Activated CD8-positive, alpha-beta memory T cell treated with anti-CD3 and anti-CD28 coated beads, Interleukin-2, amount 50 U/mL, for 1 hour (primary cell): Measurements from ENCODE around the gene SLC3A2.
A peak's percentile ranks its signal among the peaks of the same experiment; 100 is the strongest.

ENCODE experiments used
- DNase-seq: peaks from one replicate; pipeline ENCODE4 v3.0.0-alpha.2; 2020; ENCODE audit errors: extremely low read depth

SLC3A2 gene

DNA sequence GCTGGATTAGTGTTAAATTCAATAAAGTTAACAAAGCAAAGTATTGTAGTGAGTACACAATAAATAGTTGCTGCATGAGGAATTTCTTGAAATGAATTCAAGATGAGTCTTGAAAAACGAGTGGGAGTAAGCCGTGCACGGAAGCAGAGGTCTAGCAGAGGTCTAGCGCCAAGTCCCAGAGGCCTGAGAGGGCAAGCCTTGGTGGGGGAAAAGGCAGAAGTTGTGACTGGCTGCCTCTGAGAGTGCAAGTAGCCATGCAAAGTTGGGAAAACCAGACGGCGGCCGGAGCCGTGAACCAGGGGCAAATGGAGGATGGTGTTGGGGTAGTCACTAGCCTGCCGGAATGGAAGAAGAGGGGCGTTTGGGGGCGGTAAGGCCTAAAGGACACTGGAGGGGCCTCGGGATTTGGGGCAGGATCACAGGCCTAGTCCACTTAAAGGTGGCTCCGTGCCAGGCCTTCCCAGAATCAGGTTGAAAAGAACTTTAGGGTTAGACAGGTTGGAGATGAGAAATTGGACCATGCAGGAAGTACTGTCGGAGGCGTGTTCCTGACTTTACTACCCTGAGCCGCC, 379 bp upstream of the SLC3A2 start:
- DNase-seq = no peak

DNA sequence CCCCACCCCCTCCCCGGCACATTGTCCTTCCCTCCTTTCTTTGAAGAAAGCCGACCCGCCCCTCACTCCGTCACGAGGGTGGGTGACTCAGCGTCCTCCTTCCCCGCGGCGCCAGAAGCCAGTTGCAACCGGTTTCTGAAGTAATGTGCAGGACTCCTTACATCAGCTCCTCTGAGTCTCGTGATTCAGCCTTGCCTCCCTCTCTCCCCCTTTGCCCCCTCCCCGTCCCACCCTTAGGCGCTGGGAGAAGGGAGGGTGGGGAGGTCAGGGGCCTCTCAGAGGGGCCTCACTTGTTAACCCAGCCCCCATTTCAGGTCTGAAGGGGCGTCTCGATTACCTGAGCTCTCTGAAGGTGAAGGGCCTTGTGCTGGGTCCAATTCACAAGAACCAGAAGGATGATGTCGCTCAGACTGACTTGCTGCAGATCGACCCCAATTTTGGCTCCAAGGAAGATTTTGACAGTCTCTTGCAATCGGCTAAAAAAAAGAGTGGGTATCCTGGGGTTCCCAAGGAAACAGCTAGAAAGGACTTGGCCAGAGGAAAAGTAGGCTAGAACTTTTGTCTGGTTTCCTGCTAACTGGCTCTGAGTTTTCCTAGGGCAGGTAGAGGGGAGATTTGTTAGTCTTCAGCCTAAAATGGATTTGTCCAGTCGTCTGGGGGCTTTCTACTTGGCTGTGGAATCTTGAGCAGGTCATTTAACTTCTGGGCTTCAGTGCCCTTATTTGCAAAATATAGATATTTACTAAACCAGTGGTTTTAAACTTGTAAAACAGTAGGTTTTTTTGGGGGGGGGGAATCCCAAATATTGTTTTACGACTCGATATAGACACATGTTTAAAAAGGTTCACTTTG, 1.1 kb downstream of the SLC3A2 start:
- DNase-seq = peak; percentile 85

GRCh38 chr11:62882431-62882749, 1.7 kb downstream of the SLC3A2 start:
- no peak for DNase-seq

GRCh38 chr11:62882788-62883501, 2.2 kb downstream of the SLC3A2 start:
- no peak for DNase-seq

- DNase-seq = no peak
These were observed 3.0 kb downstream of the SLC3A2 start for GRCh38 chr11:62883673-62884072.

GRCh38 chr11:62885137-62885750, 4.5 kb downstream of the SLC3A2 start:
- DNase-seq = no peak

- DNase-seq = no peak
These were observed 7.7 kb downstream of the SLC3A2 start for GRCh38 chr11:62888406-62888805.

- DNase-seq = no peak
These were observed 8.4 kb downstream of the SLC3A2 start for GRCh38 chr11:62889126-62889483.

DNA sequence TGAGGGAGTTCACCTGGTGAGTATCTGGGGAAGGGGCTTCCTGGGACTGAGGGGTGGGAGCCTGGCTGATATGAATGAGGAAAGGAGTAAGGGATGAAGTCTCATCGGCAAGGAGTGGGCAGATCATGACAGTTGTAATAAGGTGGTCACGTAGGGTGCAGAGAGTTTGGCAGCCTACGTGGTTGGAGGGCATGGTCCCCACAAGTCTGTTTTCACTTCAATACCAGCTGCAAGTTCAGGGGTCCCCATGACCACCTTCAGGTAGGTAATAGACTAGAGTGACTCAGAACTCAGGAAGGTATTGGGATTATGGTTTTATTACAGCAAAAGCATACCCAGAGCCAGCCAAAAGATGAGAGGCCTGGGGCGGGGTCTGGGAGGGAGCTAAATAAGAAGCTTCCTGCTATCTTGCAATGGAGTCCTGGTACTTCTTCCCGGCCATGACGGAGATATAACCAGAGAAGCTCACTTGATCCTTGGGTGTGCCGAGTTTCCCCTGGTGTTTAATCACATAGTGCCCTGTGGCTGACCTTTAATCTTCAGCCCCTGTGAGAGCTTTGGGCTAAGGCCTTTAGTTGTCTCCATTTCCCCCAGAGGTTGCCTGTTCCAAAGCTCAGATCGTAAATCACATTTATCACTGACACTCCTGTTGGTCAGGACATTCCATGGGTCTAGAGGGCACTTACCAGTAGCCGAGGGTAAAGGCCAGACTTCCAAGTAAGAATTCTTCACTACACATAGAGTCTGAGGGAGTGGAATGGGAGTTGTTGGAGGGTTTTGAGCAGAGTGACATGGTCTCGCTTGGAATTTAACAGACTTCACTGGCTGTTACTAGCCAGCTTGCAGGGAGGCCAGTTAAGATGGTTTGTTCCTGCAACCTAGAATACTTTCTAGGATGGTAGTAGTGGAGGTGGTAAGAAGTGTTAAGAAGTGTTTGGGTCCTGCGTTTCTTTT, 9.1 kb downstream of the SLC3A2 start:
- no peak for DNase-seq

DNA sequence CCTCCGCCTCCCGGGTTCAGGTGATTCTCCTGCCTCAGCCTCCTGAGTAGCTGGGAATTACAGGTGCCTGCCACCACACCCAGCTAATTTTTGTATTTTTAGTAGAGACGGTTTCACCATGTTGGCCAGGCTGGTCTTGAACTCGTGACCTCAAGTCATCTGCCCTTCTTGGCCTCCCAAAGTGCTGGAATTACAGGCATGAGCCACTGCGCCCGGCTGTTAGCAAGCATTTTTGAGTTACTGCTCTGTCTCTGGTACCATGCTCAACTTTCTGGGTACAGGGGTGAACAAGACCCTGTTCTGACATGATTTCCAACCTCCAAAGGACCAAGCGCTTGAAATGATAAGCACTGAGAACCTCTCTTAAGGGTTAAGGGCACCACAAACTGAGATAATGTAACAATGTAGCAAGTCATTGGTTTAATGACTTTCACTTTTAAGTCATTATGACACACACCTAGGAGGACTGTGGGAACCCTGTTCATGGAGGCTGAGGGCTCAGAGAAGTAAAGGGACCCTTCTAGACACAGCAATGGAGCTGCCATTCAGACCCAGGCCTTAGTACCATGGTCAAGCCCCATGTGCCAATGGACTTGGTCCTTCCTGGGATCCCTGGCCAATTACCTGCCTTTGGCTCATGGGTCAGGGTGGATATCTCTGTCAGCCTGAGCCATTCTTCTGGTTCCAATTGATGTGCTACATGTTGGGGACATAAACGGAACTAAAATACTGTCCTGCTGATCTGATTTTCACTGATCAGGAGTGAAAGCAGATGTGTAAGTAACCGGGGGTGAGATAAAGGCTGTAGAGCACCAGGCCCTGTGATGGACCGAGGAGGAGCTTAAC, 11.6 kb downstream of the SLC3A2 start:
- no peak for DNase-seq

DNA sequence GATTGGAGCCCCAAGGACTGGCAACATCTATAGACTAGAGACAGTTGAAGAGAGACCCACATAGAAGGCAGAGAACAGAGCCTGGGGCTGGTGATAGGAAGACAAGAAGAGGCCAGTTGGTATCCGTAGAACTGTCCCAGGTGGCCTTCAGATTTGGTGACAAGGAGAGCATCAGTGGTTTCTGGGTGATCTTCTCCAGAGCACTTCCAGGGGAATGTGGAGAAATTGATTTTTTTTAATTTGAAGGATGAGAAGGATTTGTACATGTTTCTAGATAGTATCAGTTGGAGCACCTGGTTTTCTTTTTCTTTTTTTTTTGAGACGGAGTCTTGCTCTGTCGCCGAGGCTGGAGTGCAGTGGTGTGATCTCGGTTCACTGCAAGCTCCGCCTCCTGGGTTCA, 14.8 kb downstream of the SLC3A2 start:
- no peak for DNase-seq

DNA sequence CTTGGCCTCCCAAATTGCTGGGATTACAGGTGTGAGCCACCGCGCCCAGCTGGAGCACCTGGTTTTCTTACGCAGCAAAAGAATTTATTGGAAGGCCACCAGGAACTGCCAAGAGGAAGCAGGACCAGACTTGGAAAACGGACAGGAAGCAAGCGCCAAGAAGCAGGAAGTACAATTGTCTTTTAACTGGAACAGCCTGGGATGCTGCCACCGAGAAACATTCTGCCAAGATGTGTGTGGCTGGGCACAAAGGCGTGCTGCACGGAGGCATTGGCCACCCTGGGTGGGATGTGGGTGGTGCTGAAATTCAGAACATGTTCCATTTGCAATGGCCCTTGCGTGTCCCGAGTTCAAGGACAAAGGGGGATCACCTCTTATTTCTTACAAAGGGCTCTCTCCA, 15.4 kb downstream of the SLC3A2 start:
- DNase-seq = no peak

DNA sequence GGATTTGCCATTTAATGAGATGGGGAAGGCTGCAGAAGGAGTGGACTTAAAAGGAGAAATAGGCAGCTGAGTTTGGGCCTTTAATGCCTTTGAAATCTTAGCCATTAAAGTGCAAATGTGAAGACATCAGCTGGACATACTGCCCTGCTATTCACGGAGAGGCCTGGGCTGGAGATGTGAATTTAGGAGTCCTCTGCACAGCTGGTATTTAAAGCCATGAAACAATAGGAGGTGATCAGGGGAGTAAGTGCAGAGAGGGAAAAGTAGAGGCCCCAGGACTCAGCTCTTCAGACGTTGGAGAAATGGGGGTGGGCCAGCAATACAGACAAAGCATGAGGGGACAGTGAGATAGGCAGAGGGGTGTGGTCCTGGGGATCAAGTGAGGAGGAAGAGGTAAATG, 16.6 kb downstream of the SLC3A2 start:
- no peak for DNase-seq

DNA sequence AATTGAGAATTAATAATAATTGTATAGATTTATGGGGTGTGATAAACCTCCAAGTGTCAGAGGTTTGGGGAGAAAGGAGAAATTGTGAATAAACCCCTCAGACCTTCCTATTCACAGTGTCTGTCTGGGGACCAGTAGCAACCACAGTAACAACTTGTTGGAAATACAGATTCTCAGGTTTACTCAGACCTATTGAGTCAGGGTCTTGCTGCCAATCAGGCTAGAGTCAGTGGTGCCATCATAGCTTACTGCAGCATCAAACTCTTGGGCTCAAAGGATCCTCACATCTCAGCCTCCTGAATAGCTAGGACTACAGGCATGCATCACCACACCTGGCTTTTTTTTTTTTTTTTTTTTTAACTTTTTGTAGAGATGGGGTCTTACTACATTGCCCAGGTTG, 17.3 kb downstream of the SLC3A2 start:
- DNase-seq = no peak

GRCh38 chr11:62902932-62903331, 22.2 kb downstream of the SLC3A2 start:
- DNase-seq = no peak

DNA sequence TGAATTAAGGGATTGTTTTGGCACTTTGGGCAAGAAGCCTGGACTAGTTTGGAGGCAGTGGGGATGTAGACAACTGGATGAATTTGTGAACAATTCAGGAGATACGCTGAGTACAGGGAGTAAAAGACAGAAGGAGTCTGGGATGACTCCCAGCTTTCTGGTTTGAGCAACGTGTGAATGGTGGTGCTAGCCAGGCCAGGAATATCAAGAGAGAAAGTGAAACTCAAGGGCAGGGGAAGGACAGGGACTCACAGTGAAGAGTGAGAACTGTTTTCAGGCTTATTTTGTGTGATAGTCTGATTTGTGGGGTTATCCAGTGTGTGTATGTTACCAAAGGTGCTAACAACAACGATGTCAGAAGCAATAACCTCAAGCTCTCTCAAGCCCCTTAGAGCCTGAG, 24.6 kb downstream of the SLC3A2 start:
- DNase-seq = no peak

GRCh38 chr11:62905927-62906531, 25.3 kb downstream of the SLC3A2 start:
- peak; percentile 45 for DNase-seq

DNA sequence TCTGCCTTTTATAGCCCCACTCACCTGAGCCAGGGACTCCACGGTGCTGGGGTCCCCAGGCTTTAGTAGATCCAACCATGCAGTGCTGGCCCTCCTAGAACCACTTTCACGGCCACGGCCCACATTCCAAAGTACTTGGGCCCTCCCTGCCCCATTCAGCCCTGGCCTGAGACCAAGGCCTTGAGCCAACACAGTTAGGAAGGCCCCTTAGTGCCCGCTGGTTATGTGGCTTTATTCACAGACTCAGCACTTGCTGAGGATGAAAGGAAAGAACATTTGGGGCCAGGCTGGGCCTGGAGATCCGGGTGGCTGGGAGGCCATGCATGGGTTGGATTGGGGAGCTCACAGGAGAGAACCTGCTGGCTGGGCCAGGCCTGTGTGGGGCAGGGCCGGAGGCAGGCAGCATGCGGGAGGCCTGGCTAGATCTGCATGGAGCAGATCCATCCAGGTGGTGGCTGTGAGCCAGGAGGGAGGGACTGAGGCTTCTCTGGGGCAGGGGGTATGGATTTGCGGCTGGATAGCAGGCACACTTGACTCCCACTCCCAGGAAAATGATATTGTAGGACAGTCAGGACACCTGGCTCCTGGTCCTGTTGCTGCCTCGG, 27.9 kb downstream of the SLC3A2 start:
- DNase-seq = no peak

DNA sequence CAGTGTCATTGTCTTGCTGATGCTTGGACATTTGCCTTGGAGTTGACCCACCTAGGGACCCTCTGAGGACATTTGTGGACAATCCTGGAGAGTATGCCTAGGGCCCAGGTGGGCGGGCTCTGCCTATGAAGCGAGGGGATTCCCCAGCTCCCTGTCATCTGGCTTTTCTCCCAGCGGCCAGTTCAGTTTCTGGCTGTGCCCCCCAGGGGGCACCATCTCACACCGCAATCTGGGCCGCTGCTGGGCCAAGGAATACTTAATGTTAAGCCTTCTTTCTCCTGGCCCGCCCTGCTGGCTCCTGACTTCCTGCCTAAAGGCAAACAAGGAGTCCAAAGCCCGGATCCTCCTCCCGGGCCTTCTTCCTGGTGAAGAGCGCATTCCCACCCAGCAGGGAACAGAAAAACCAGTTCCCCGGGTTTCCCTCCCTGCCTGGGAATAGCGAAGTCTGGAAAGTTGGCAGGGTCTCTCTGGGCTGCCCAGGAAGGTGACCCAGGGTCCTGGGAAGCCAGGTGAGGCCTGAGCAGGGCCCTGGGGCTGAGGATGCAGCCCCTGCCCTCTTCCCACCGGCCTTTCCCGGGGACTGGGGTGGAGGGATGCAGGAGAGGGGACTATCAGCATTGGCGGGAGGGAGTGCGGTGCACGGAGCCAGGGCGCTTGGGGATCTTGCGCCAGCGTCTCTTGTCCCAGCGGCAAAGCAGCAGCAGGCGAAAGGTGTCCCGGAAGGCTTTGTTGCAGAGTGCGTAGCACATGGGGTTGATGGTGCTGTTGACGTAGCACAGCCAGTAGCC, 28.6 kb downstream of the SLC3A2 start:
- no peak for DNase-seq
